Neural cell (in vitro differentiated cells): ENCODE data around the gene CPLX4. TPM values are rescaled to one million over a fixed set of nuclear protein-coding genes. Genes with fewer than 3 reads are reported as not detected.

Experiments
- H2AFZ ChIP-seq: fragments of 200-600, 300-800 bp; sonication (generic), shearing (Covaris generic); 2 replicates; pipeline ENCODE4 v1.6.0; 2014; ENCODE audit warnings: low read depth, mild to moderate bottlenecking, antibody characterized with exemption, low read length, moderate library complexity
- H3F3A ChIP-seq: fragments of 200-600 bp; shearing (Covaris generic); 2 replicates; pipeline ENCODE4 v1.6.1; 2016; ENCODE audit warnings: mild to moderate bottlenecking, moderate library complexity, mixed read lengths, antibody characterized with exemption, low read length; ENCODE audit not compliant: insufficient read depth, poor library complexity, severe bottlenecking
- H3K27ac ChIP-seq: fragments of 200-600, 300-800 bp; sonication (generic), shearing (Covaris generic); 2 replicates; pipeline ENCODE4 v1.5.1; 2014; ENCODE audit warnings: mild to moderate bottlenecking, low read length, moderate library complexity
- H3K27me3 ChIP-seq: fragments of 300-800, 200-600 bp; sonication (generic), shearing (Covaris generic); 2 replicates; pipeline ENCODE4 v1.6.0; 2014; ENCODE audit warnings: mild to moderate bottlenecking, low read depth, low read length, moderate library complexity; ENCODE audit not compliant: insufficient read depth
- H3K36me3 ChIP-seq: fragments of 300-800, 200-600 bp; sonication (generic), shearing (Covaris generic); 2 replicates; pipeline ENCODE4 v1.5.1; 2014; ENCODE audit warnings: mild to moderate bottlenecking, antibody characterized with exemption, low read length, moderate library complexity; ENCODE audit not compliant: insufficient read depth
- H3K4me2 ChIP-seq: fragments of 300-800, 200-600 bp; sonication (generic), shearing (Covaris generic); 2 replicates; pipeline ENCODE4 v1.6.0; 2014; ENCODE audit warnings: mild to moderate bottlenecking, low read length
- H3K4me3 ChIP-seq: fragments of 300-800, 200-600 bp; sonication (generic), shearing (Covaris generic); 2 replicates; pipeline ENCODE4 v1.5.1; 2014; ENCODE audit warnings: mild to moderate bottlenecking, low read length, moderate library complexity
- H3K79me2 ChIP-seq: fragments of 200-600 bp; shearing (Covaris generic); replicated peaks from 2 replicates; pipeline ENCODE4 v1.6.0; 2014; ENCODE audit warnings: mild to moderate bottlenecking, low read length, moderate library complexity; ENCODE audit not compliant: insufficient read depth
- H3K9ac ChIP-seq: fragments of 300-800, 200-600 bp; sonication (generic), shearing (Covaris generic); 2 replicates; pipeline ENCODE4 v1.6.1; 2016; ENCODE audit warnings: mild to moderate bottlenecking, low read length, mixed read lengths
- H3K9me2 ChIP-seq: fragments of 200-600 bp; shearing (Covaris generic); 2 replicates; pipeline ENCODE4 v1.6.1; 2016; ENCODE audit warnings: mild to moderate bottlenecking, low read length, mixed read lengths; ENCODE audit not compliant: insufficient read depth
- H3K9me3 ChIP-seq: fragments of 200-600, 300-800 bp; sonication (generic), shearing (Covaris generic); 2 replicates; pipeline ENCODE4 v1.6.1; 2016; ENCODE audit warnings: mild to moderate bottlenecking, mixed run types, low read length, moderate library complexity, mixed read lengths
- H4K20me1 ChIP-seq: fragments of 200-600 bp; shearing (Covaris generic); 2 replicates; pipeline ENCODE4 v1.6.1; 2016; ENCODE audit warnings: mild to moderate bottlenecking, mixed run types; ENCODE audit not compliant: insufficient read depth
- CTCF ChIP-seq: fragments of 450-650 bp; IDR thresholded peaks from 2 replicates; pipeline ENCODE4 v1.5.1; 2014; ENCODE audit warnings: antibody characterized with exemption, mild to moderate bottlenecking, moderate library complexity; ENCODE audit not compliant: poor library complexity, severe bottlenecking
- EP300 ChIP-seq: fragments of 450-650 bp; conservative IDR thresholded peaks from 2 replicates; pipeline ENCODE4 v1.6.1; 2014; ENCODE audit warnings: antibody characterized with exemption, mild to moderate bottlenecking, moderate library complexity; ENCODE audit not compliant: poor library complexity, severe bottlenecking
- EZH2 ChIP-seq: fragments of 200-600, 300-800 bp; shearing (Covaris generic), sonication (generic); IDR thresholded peaks from 2 replicates; pipeline ENCODE4 v1.6.1; 2014; ENCODE audit warnings: antibody characterized with exemption, low read length, borderline replicate concordance, mild to moderate bottlenecking; ENCODE audit not compliant: insufficient read depth, poor library complexity, severe bottlenecking
- MXI1 ChIP-seq: fragments of 450-650 bp; conservative IDR thresholded peaks from 2 replicates; pipeline ENCODE4 v1.6.1; 2014; ENCODE audit warnings: antibody characterized with exemption, mild to moderate bottlenecking; ENCODE audit not compliant: poor library complexity, severe bottlenecking
- POLR2AphosphoS5 ChIP-seq: IDR thresholded peaks from 2 replicates; pipeline ENCODE4 v1.6.1; 2012
- RAD21 ChIP-seq: fragments of 450-650 bp; conservative IDR thresholded peaks from 2 replicates; pipeline ENCODE4 v1.6.1; 2014; ENCODE audit warnings: antibody characterized with exemption, mild to moderate bottlenecking, moderate library complexity
- REST ChIP-seq: IDR thresholded peaks from 2 replicates; pipeline ENCODE4 v1.6.1; 2012; ENCODE audit warnings: borderline replicate concordance
- SMC3 ChIP-seq: fragments of 450-650 bp; conservative IDR thresholded peaks from 2 replicates; pipeline ENCODE4 v1.6.1; 2014; ENCODE audit warnings: antibody characterized with exemption, mild to moderate bottlenecking, moderate library complexity; ENCODE audit not compliant: poor library complexity
- TAF1 ChIP-seq: IDR thresholded peaks from 2 replicates; pipeline ENCODE4 v1.6.1; 2012; ENCODE audit warnings: low read depth
- polyA plus RNA-seq: library from polyadenylated mRNA; depleted of rRNA; stranded (reverse); fragments of >200 nt; gene quantifications from 2 replicates; pipeline ENCODE4 v1.2.3, GENCODE V29; 2014

The CPLX4 gene
- polyA plus RNA-seq, 1 donor from 2014 or later = not detected

GRCh38 chr18:59293317-59293716, 25.1 kb downstream of the CPLX4 start:
- H2AFZ ChIP-seq = no peak overlapping the region
- no peak overlapping the region for H3K4me3 ChIP-seq
- H4K20me1 ChIP-seq = no peaks in the 10 kb centered on the region
- H3K27ac ChIP-seq = no peak overlapping the region
- H3K9ac ChIP-seq = no peak overlapping the region
- no peaks in the 10 kb centered on the region for H3K79me2 ChIP-seq
- H3K27me3 ChIP-seq = peaks cover 4% of the 10 kb centered on the region
- no peak for TF ChIP-seq REST
- TF ChIP-seq SMC3 = no peak
- no peak for TF ChIP-seq POLR2AphosphoS5
- no peak for TF ChIP-seq EP300
- no peak for TF ChIP-seq TAF1
- no peak for TF ChIP-seq EZH2
- TF ChIP-seq MXI1 = no peak
- no peak for TF ChIP-seq CTCF
- no peak for TF ChIP-seq RAD21
- no peaks in the 10 kb centered on the region for H3K9me3 ChIP-seq
- H3F3A ChIP-seq = no peaks in the 10 kb centered on the region
- no peak overlapping the region for H3K4me2 ChIP-seq
- H3K9me2 ChIP-seq = no peaks in the 10 kb centered on the region
- no peaks in the 10 kb centered on the region for H3K36me3 ChIP-seq

GRCh38 chr18:59286341-59286740, 32.1 kb downstream of the CPLX4 start:
- Histone ChIP-seq H3K9me2 (no peaks in the 10 kb centered on the region), H2AFZ (no peak overlapping the region), H3K79me2 (no peaks in the 10 kb centered on the region), H3K27me3 (peaks cover 17% of the 10 kb centered on the region), H3F3A (no peaks in the 10 kb centered on the region), H3K36me3 (no peaks in the 10 kb centered on the region), H3K4me2 (no peak overlapping the region), H3K9me3 (no peaks in the 10 kb centered on the region), H4K20me1 (no peaks in the 10 kb centered on the region), H3K4me3 (no peak overlapping the region), H3K9ac (no peak overlapping the region), H3K27ac (no peak overlapping the region)
- TF ChIP-seq RAD21 = no peak
- no peak for TF ChIP-seq POLR2AphosphoS5
- no peak for TF ChIP-seq MXI1
- TF ChIP-seq EP300 = no peak
- TF ChIP-seq CTCF = no peak
- no peak for TF ChIP-seq SMC3
- TF ChIP-seq REST = no peak
- no peak for TF ChIP-seq EZH2
- TF ChIP-seq TAF1 = no peak
